ENCODE measurements around the gene TPSD1.
"Not testable (repeated sequence)": the region's sequence is repeated elsewhere in the genome, so short reads cannot be mapped to it uniquely, and the experiment has no call there.

Gene TPSD1

GRCh38 chr16:1264345-1265089 is 8.6 kb downstream of the TPSD1 start:
- no peak for DNase-seq

- DNase-seq, result no peak
These were observed 9.3 kb downstream of the TPSD1 start for GRCh38 chr16:1265090-1265630.

- DNase-seq, result no peak
These were observed 10.0 kb downstream of the TPSD1 start for GRCh38 chr16:1265826-1266225.

GRCh38 chr16:1269418-1269817 is 13.5 kb downstream of the TPSD1 start:
- DNase-seq, result not testable (repeated sequence)

- DNase-seq, result no peak
These were observed 15.5 kb downstream of the TPSD1 start for GRCh38 chr16:1271380-1271723.

GRCh38 chr16:1271724-1272413 is 16.0 kb downstream of the TPSD1 start:
- not testable (repeated sequence) for DNase-seq

- DNase-seq, result no peak
These were observed 16.8 kb downstream of the TPSD1 start for GRCh38 chr16:1272453-1273198.

- DNase-seq, result no peak
These were observed 17.9 kb downstream of the TPSD1 start for GRCh38 chr16:1273816-1274215.

GRCh38 chr16:1274767-1275166 is 18.9 kb downstream of the TPSD1 start:
- DNase-seq, result no peak

GRCh38 chr16:1275791-1276579 is 20.1 kb downstream of the TPSD1 start:
- no peak for DNase-seq

GRCh38 chr16:1276580-1276878 is 20.7 kb downstream of the TPSD1 start:
- no peak for DNase-seq

GRCh38 chr16:1277151-1277598 is 21.3 kb downstream of the TPSD1 start:
- DNase-seq, result no peak

- no peak for DNase-seq
These were observed 21.9 kb downstream of the TPSD1 start for GRCh38 chr16:1277617-1278282.

GRCh38 chr16:1278477-1278876 is 22.6 kb downstream of the TPSD1 start:
- no peak for DNase-seq

- no peak for DNase-seq
These were observed 23.4 kb downstream of the TPSD1 start for GRCh38 chr16:1279081-1279944.

GRCh38 chr16:1279945-1280589 is 24.2 kb downstream of the TPSD1 start:
- no peak for DNase-seq

- DNase-seq, result no peak
These were observed 24.9 kb downstream of the TPSD1 start for GRCh38 chr16:1280783-1281182.

- DNase-seq, result no peak
These were observed 25.6 kb downstream of the TPSD1 start for GRCh38 chr16:1281517-1281916.

- DNase-seq, result peak in 1 of 2 donors; percentile 48
These were observed 26.6 kb downstream of the TPSD1 start for GRCh38 chr16:1282324-1282973.

GRCh38 chr16:1283296-1283695 is 27.4 kb downstream of the TPSD1 start:
- DNase-seq, result no peak
